Progenitor cell of endocrine pancreas (in vitro differentiated cells): Measurements from ENCODE around the gene BHLHE23. TPM values are rescaled to one million over a fixed set of nuclear protein-coding genes. Genes with fewer than 3 reads are reported as not detected.

ENCODE experiments used
- DNase-seq: peaks from one replicate; pipeline ENCODE4 v3.0.0; 2021; ENCODE audit warnings: low spot score; ENCODE audit not compliant: unreplicated experiment
- H3K27ac Mint-ChIP-seq: 2 replicates; pipeline ENCODE4 v1.8.0; 2021; ENCODE audit warnings: mild to moderate bottlenecking, moderate library complexity, mixed read lengths
- H3K27me3 Mint-ChIP-seq: 2 replicates; pipeline ENCODE4 v1.8.0; 2021; ENCODE audit warnings: mixed read lengths
- H3K36me3 Mint-ChIP-seq: 2 replicates; pipeline ENCODE4 v1.8.0; 2022; ENCODE audit warnings: mixed read lengths; ENCODE audit not compliant: insufficient read depth
- H3K4me1 Mint-ChIP-seq: 2 replicates; pipeline ENCODE4 v1.8.0; 2021; ENCODE audit warnings: low read depth, mixed read lengths
- H3K4me3 Mint-ChIP-seq: 2 replicates; pipeline ENCODE4 v1.8.0; 2021; ENCODE audit warnings: low read depth, mild to moderate bottlenecking, moderate library complexity, mixed read lengths
- H3K9me3 Mint-ChIP-seq: 2 replicates; pipeline ENCODE4 v1.8.0; 2021; ENCODE audit warnings: low read depth, mixed read lengths
- total RNA-seq: library from RNA; stranded (reverse); gene quantifications from 2 replicates; pipeline ENCODE4 v1.2.1, GENCODE V29; 2021
- TF ChIP-seq, protein P1 (sequence below): fragments of 200-600 bp; sonication (generic); IDR thresholded peaks from one replicate; pipeline ENCODE4 v1.5.0; 2021; ENCODE audit warnings: antibody characterized with exemption, mild to moderate bottlenecking; ENCODE audit not compliant: unreplicated experiment

Gene BHLHE23
- total RNA-seq, 1 donor from 2014 or later: not detected

DNA sequence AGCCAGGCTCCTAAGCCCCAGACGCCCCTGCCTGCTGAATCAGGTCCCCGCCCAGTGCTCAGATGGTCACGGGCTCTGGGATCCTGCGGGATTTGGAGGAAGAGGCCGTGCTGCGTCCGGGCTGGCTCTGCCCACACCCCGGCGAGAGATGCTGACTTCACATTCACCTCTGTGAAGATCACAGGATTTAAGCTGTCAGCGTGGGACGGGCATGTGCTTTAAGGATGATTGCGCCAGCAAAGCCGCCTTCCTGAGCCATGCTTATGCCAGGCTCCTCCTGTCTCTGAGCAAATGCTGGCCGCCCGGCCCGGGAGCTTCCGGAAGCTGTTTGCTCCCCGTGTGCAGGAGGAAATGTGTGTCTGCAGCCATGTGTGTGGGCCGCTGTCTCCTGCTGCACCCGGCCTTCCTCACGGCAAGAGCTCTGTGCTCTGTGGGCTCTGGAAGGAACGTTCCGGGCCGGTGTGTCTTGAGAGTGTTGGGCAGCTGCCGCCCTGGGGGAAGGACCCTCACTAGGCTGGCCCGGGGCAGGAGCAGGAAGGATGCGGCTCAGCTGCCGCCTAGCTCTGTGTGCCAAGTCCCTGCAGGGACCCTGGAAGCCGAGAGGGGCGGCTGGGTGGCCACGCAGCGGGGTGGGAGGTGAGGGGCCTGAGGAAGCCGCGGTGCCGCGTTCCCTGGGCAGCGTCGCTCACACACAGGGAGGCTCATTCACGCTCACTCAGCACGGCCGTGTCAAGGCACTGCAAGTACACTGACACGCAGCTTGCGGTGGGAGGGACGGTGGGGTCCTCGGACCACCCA is 19.0 kb upstream of the BHLHE23 start:
- DNase-seq: no peak
- no peak overlapping the region for H3K4me3 Mint-ChIP-seq
- no peaks in the 10 kb centered on the region for H3K4me1 Mint-ChIP-seq
- no peaks in the 10 kb centered on the region for H3K9me3 Mint-ChIP-seq
- TF ChIP-seq, protein P1, sequence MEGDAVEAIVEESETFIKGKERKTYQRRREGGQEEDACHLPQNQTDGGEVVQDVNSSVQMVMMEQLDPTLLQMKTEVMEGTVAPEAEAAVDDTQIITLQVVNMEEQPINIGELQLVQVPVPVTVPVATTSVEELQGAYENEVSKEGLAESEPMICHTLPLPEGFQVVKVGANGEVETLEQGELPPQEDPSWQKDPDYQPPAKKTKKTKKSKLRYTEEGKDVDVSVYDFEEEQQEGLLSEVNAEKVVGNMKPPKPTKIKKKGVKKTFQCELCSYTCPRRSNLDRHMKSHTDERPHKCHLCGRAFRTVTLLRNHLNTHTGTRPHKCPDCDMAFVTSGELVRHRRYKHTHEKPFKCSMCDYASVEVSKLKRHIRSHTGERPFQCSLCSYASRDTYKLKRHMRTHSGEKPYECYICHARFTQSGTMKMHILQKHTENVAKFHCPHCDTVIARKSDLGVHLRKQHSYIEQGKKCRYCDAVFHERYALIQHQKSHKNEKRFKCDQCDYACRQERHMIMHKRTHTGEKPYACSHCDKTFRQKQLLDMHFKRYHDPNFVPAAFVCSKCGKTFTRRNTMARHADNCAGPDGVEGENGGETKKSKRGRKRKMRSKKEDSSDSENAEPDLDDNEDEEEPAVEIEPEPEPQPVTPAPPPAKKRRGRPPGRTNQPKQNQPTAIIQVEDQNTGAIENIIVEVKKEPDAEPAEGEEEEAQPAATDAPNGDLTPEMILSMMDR: no peak
- no peaks in the 10 kb centered on the region for H3K36me3 Mint-ChIP-seq
- no peak overlapping the region for H3K27ac Mint-ChIP-seq
- H3K27me3 Mint-ChIP-seq: peaks cover 24% of the 10 kb centered on the region

DNA sequence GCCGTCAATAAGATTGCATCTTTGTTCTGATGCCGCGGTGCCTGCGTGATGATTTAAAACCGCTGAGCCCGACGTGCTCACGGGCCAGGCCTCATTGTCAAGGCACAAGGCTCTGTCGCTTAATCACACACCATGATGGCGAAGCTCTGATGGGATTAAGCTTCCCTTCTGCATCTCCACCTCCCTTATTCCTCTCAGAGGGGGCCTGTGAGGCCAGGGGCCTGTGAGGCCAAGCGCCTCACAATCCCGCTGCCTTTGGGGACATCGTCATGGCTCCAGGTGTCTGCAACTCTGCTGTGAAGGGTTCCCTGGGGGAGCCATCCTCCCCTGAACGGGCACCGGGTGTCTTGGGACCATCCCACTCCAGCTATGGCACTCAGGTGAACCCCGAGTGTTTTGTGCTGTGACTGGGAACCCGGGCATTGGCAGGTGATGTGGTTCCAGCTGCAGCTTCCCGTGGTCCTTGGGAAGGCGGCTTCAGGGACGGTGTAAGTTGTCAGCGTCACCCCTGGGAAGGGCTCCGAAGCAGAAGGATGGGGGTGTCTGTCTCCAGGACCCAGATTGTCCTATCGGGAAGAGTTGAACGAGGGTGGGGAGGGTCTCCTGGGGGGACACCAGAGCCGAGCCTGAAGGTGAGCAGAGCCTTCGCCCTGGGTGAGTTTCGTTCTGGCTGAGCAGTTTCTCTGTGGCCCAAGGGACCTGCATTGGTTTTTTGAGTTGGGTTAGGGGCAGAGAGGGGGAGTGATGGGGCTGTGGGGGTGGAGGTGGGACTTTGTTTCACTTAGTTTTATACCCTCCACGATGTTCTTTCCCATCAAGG is 18.0 kb upstream of the BHLHE23 start:
- no peak for DNase-seq
- Mint-ChIP-seq H3K4me3 (no peak overlapping the region), H3K36me3 (no peaks in the 10 kb centered on the region), H3K9me3 (peaks cover 4% of the 10 kb centered on the region), H3K4me1 (no peaks in the 10 kb centered on the region), H3K27me3 (peaks cover 29% of the 10 kb centered on the region), H3K27ac (no peak overlapping the region)
- TF ChIP-seq, protein P1: no peak

DNA sequence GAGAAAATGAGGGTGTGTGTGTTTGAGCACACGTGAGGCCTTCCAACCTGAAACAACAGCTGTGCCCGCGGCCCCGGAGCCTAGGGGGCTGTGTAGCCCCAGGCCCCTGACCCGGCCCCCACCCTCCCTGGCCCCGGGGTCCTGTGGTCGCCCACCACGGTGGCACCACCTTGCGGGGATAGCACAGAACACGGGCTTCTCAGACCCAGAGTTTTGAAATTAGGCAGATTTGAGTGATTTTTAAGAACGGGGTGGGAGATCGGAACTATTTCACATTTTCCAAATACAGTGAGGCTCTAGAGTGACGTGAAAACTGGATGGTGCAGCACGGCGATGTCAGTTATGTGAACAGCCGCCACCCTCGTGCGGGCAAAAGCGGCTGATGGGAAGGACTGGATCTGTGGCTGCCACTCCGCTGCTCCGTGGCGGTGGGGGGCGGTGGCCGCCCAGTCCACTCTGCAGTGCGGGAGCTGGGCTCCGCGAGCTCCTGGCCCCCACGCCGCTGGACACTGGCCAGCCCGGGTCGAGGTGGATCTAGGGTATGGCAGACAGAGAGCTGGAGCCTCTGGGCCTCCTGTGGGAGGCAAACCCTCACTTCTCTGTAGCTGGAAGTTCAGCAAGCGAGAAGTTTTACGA is 17.3 kb upstream of the BHLHE23 start:
- H3K36me3 Mint-ChIP-seq: no peaks in the 10 kb centered on the region
- DNase-seq: no peak
- H3K9me3 Mint-ChIP-seq: peaks cover 4% of the 10 kb centered on the region
- H3K4me3 Mint-ChIP-seq: no peak overlapping the region
- TF ChIP-seq, protein P1: no peak
- H3K4me1 Mint-ChIP-seq: peaks cover 4% of the 10 kb centered on the region
- H3K27ac Mint-ChIP-seq: no peak overlapping the region
- H3K27me3 Mint-ChIP-seq: peaks cover 35% of the 10 kb centered on the region

DNA sequence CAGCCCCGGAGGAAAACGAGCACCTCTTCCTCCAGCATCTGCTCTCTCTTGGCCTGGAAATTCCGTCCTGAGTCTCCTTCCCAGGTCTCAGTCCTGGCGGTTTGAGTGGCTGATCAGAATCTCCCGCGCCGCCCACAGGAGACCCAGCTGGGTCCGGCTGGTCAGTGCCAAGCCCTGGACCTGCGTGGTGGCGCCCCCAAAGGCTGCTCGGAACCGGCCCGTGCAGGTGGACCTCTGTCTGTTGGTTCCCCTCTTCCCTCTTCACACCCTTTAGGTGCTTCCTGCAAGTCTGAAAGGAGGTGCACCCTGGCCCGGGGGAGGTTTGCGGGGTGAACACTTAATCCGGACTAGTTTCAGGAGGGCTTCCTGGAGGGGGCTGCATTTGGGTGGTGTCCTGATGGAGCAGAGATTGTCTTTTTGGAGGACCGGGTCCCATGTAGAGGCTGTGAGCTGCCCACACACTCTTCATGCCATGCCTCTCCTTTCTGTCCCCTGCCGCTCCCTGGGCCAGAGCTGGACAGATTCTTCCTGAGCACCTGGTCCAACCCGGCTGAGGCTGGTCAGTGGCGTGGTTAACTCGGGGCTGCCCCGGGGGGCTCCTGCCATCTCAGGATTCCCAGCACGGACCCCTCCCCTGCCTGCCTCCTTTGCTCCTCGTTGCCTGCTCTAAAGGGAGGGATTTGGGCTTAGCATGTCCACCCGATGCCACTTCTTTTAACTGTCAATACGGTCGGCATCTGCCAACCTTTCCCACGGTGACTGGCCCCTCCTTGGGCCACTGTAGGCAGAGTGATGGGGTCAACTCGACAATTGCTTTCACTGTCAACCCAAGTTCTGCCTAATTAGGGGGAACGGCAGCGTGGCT is 16.5 kb upstream of the BHLHE23 start:
- Mint-ChIP-seq H3K4me3 (no peak overlapping the region), H3K36me3 (no peaks in the 10 kb centered on the region), H3K4me1 (peaks cover 4% of the 10 kb centered on the region), H3K27ac (no peak overlapping the region), H3K9me3 (peaks cover 4% of the 10 kb centered on the region), H3K27me3 (peaks cover 39% of the 10 kb centered on the region)
- TF ChIP-seq, protein P1: no peak
- no peak for DNase-seq
